HepG2 (cell line): ENCODE data around the gene MLN. TPM values are rescaled to one million over a fixed set of nuclear protein-coding genes. Genes with fewer than 3 reads are reported as not detected.
A peak's percentile ranks its signal among the peaks of the same experiment; 100 is the strongest.

Experiments
- ATAC-seq: fragments of 200-7000 bp; cut with Tn5 transposase; 3 replicates; pipeline ENCODE4 v1.9.1; 2020; ENCODE audit warnings: mild to moderate bottlenecking, moderate library complexity
- BruUV-seq: library from RNA; stranded (reverse); fragments of 400-500 nt; replicated peaks from 2 replicates; lab custom pipeline; 2021; lab: Mats Ljungman, UMichigan
- CTCF ChIA-PET: fragments of 300-600 bp; formaldehyde crosslinking; extraction: SDS; loops from one replicate; lab custom pipeline; 2021; ENCODE audit warnings: low total read pairs, inconsistent platforms, low intra/inter-chr PET ratio; lab: Yijun Ruan, JAX
- POLR2A ChIA-PET: fragments of 350-600 bp; sonication (Branson Sonifier 250); formaldehyde crosslinking; loops from one replicate; lab custom pipeline; 2020; ENCODE audit warnings: antibody characterized with exemption, inconsistent platforms; lab: Yijun Ruan, JAX
- DNase-seq: peaks from one replicate; pipeline ENCODE4 v3.0.0-alpha.2; 2015; ENCODE audit warnings: low spot score
- FAIRE-seq: peaks from 3 replicates; lab custom pipeline; 2011; peaks lifted over from hg19 to GRCh38; lab: Jason Lieb, UNC
- H2AFZ ChIP-seq: one replicate; pipeline ENCODE4 v1.6.1; 2011; ENCODE audit warnings: low read length, inconsistent platforms
- H3K27ac ChIP-seq: fragments of 300-600 bp; 3 replicates; pipeline ENCODE4 v1.8.0; 2011; ENCODE audit warnings: mixed run types, mild to moderate bottlenecking, mixed read lengths, low read length, inconsistent platforms; ENCODE audit not compliant: insufficient read depth; ENCODE audit errors: extremely low read length
- H3K27me3 ChIP-seq, 2 experiments: fragments of 200-600 bp in 1 of 2; 2 replicates in 1 of 2; 3 replicates in 1 of 2; pipeline versions ENCODE4 v1.6.0 to v1.8.0; 2011; ENCODE audit warnings: low read length in 2 of 2, mild to moderate bottlenecking in 2 of 2, moderate library complexity in 2 of 2, inconsistent platforms in 1 of 2; ENCODE audit not compliant: insufficient read depth in 2 of 2, control insufficient read depth in 1 of 2
- H3K36me3 ChIP-seq, 2 experiments: fragments of 200-600 bp in 1 of 2; replicated peaks in 1 of 2; 2 replicates in 1 of 2; 3 replicates in 1 of 2; pipeline versions ENCODE4 v1.5.1 to v1.8.0; 2011; ENCODE audit warnings: low read length in 2 of 2, inconsistent platforms in 1 of 2; ENCODE audit not compliant: insufficient read depth in 2 of 2, control insufficient read depth in 1 of 2
- H3K4me1 ChIP-seq: 2 replicates; pipeline ENCODE4 v1.5.1; 2012; ENCODE audit warnings: low read length, inconsistent platforms; ENCODE audit not compliant: insufficient read depth
- H3K4me2 ChIP-seq: 2 replicates; pipeline ENCODE4 v1.6.0; 2011; ENCODE audit warnings: low read depth, low read length, inconsistent platforms
- H3K4me3 ChIP-seq, 3 experiments: fragments of 200-600 bp in 1 of 3; sonication (generic), shearing (Covaris generic) in 1 of 3; replicated peaks in 1 of 3; 2 replicates each; pipeline ENCODE4 v1.5.1; 2011 to 2016; ENCODE audit warnings: low read length in 3 of 3, inconsistent platforms in 2 of 3, low read depth in 2 of 3, mild to moderate bottlenecking in 2 of 3, control low read depth in 1 of 3, mixed read lengths in 1 of 3; ENCODE audit not compliant: insufficient read depth in 1 of 3
- H3K79me2 ChIP-seq: one replicate; pipeline ENCODE4 v1.6.1; 2011; ENCODE audit warnings: low read length, inconsistent platforms; ENCODE audit not compliant: insufficient read depth
- H3K9ac ChIP-seq: 2 replicates; pipeline ENCODE4 v1.6.0; 2011; ENCODE audit warnings: mild to moderate bottlenecking, low read depth, low read length, inconsistent platforms; ENCODE audit not compliant: insufficient read depth
- H3K9me3 ChIP-seq: 2 replicates; pipeline ENCODE4 v1.5.1; 2012; ENCODE audit warnings: mild to moderate bottlenecking, low read length
- H4K20me1 ChIP-seq: 2 replicates; pipeline ENCODE4 v1.6.0; 2011; ENCODE audit warnings: inconsistent platforms, mild to moderate bottlenecking, low read length, moderate library complexity; ENCODE audit not compliant: insufficient read depth
- AGO2 ChIP-seq: fragments of 200-400 bp; formaldehyde crosslinking; optimal IDR thresholded peaks from 2 replicates; pipeline ENCODE3; 2017; ENCODE audit warnings: mild to moderate bottlenecking, low read depth, low read length, moderate library complexity
- AKAP8 ChIP-seq: sonication (generic); formaldehyde crosslinking; IDR thresholded peaks from 2 replicates; pipeline ENCODE4 v1.5.1; 2020; ENCODE audit warnings: mild to moderate bottlenecking, missing genetic modification reagents
- GPN1 ChIP-seq: sonication (generic); formaldehyde crosslinking; IDR thresholded peaks from 2 replicates; pipeline ENCODE4 v1.5.1; 2020; ENCODE audit warnings: missing genetic modification reagents, borderline replicate concordance
- HNF4A ChIP-seq: sonication (generic); formaldehyde crosslinking; IDR thresholded peaks from 2 replicates; pipeline ENCODE4 v1.4.0; 2020; ENCODE audit warnings: missing genetic modification reagents
- NFATC3 ChIP-seq: sonication (generic); formaldehyde crosslinking; IDR thresholded peaks from 2 replicates; pipeline ENCODE4 v1.5.1; 2020; ENCODE audit warnings: mild to moderate bottlenecking, missing genetic modification reagents
- NONO ChIP-seq, 2 experiments: fragments of 450-650 bp in 1 of 2; sonication (generic) in 1 of 2; formaldehyde crosslinking in 1 of 2; IDR thresholded peaks in 1 of 2; conservative IDR thresholded peaks in 1 of 2; 2 replicates each; pipeline versions ENCODE4 v1.6.1 to v1.8.0; 2017 to 2022; ENCODE audit warnings: mild to moderate bottlenecking in 1 of 2, missing genetic modification reagents in 1 of 2, moderate library complexity in 1 of 2
- ONECUT2 ChIP-seq: sonication (generic); formaldehyde crosslinking; IDR thresholded peaks from 2 replicates; pipeline ENCODE4 v1.4.0; 2020; ENCODE audit warnings: missing genetic modification reagents
- PAWR ChIP-seq: sonication (generic); formaldehyde crosslinking; IDR thresholded peaks from 2 replicates; pipeline ENCODE4 v1.4.0; 2020; ENCODE audit warnings: missing genetic modification reagents, mild to moderate bottlenecking, borderline replicate concordance
- ZNF367 ChIP-seq: sonication (generic); formaldehyde crosslinking; IDR thresholded peaks from 2 replicates; pipeline ENCODE4 v1.4.0; 2020; ENCODE audit warnings: missing genetic modification reagents, borderline replicate concordance
- ZNF382 ChIP-seq: sonication (generic); formaldehyde crosslinking; IDR thresholded peaks from 2 replicates; pipeline ENCODE4 v1.5.0; 2020; ENCODE audit warnings: missing genetic modification reagents, mild to moderate bottlenecking, borderline replicate concordance
- ZNF598 ChIP-seq: sonication (generic); formaldehyde crosslinking; IDR thresholded peaks from 2 replicates; pipeline ENCODE4 v1.5.1; 2020; ENCODE audit warnings: mild to moderate bottlenecking, missing genetic modification reagents, borderline replicate concordance
- WGBS: methylation state at CpG from one replicate; pipeline ENCODE4 v1.1.6; 2017; ENCODE audit warnings: low lambda C conversion rate; 5-methylcytosine and 5-hydroxymethylcytosine counted together
- in situ Hi-C: cut with HindIII; loops from 2 replicates; pipeline ENCODE4 v1.10.0; 2017; ENCODE audit warnings: low pct_unique_long_range_greater_than_20kb; ENCODE audit not compliant: extremely low pct_ligation_motif_present
- intact Hi-C: fragments of 100-400 bp; cut with micrococcal nuclease; formaldehyde crosslinking; loops from one replicate; pipeline ENCODE4 v1.10.0; 2022; ENCODE audit not compliant: unreplicated experiment
- polyA plus RNA-seq, 8 experiments: library from polyadenylated mRNA; depleted of rRNA in 3 of 8; stranded (reverse) in 7 of 8; unstranded in 1 of 8; fragments of >200 nt; fragmentation: Illumina TruSeq in 4 of 8; extraction: Trizol in 4 of 8; gene quantifications; 2 replicates each; pipeline versions ENCODE4 v1.2.1 to v1.2.3, GENCODE V29; 2011 to 2016; ENCODE audit warnings: low read depth in 4 of 8, missing spikeins in 1 of 8, mixed read lengths in 1 of 8; ENCODE audit not compliant: insufficient read depth in 1 of 8
- total RNA-seq, 5 experiments: library from RNA; depleted of rRNA; stranded (reverse); fragments of >200 nt; fragmentation: Illumina TruSeq; extraction: Trizol; gene quantifications; 2 replicates each; pipeline ENCODE4 v1.2.3, GENCODE V29; 2016; ENCODE audit warnings: low read depth in 1 of 5
- TF ChIP-seq, protein P1 (sequence below): sonication (generic); formaldehyde crosslinking; IDR thresholded peaks from 2 replicates; pipeline ENCODE4 v1.5.1; 2020; ENCODE audit warnings: mild to moderate bottlenecking, missing genetic modification reagents
- TF ChIP-seq, protein P2 (sequence below): sonication (generic); formaldehyde crosslinking; IDR thresholded peaks from 2 replicates; pipeline ENCODE4 v1.4.0; 2020; ENCODE audit warnings: mild to moderate bottlenecking, low read depth, missing genetic modification reagents
- TF ChIP-seq, protein P3 (sequence below): sonication (generic); formaldehyde crosslinking; IDR thresholded peaks from 2 replicates; pipeline ENCODE4 v1.5.0; 2020; ENCODE audit warnings: missing genetic modification reagents
- TF ChIP-seq, protein P4 (sequence below): sonication (generic); formaldehyde crosslinking; IDR thresholded peaks from 2 replicates; pipeline ENCODE4 v1.9.0; 2021; ENCODE audit warnings: missing genetic modification reagents, borderline replicate concordance
- TF ChIP-seq, protein P5 (sequence below): IDR thresholded peaks from 2 replicates; pipeline ENCODE4 v1.6.1; 2016; ENCODE audit warnings: control low read depth

Gene MLN
- total and polyA plus RNA-seq, 2 of the 13 experiments (the other 11 are each of a cell fraction or from before 2014, with no cell fraction given) = not detected

DNA sequence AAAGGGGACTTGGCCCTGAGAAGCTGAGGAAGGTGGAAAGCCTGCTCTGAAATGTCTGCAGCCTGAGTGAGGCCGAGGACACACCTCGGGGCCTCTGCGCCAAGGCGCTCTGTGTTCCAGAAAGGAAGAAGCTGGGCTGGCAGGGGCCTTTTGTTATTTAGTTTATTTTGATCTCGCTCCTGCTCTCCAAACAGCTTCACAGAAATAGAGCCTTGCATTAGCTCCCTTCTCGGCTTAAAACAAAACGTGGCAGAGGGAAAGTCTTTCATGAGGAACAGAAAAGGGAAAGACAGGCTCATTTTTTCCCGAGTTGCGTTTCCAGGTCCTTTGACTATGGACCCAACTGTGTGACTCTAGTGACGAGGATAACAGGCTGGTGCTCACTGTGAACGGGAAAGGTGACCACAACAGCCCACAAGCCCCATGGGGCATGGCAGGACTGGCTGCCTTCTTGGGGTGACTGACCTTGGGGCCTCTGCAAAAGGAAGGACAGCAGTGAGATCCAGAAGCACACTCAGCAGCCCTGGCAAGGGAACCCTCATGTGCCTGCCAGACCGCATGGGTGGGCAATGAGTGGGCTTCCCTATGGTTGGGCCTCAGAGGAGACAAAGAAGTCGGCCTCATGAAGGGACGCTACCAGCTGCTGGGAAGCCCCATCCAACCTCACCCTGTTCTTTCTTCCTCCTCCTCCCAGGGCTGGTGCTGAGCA, 33.5 kb downstream of the MLN start:
- Histone ChIP-seq H3K36me3 (peaks cover 17 to 25% of the 10 kb centered on the region in 2 experiments; a peak in 4 of 5 replicates), H3K79me2 (no peaks in the 10 kb centered on the region), H3K4me3 (no peak overlapping the region), H3K27me3 (peaks cover under 1 to 17% of the 10 kb centered on the region in 2 experiments; a peak in 3 of 5 replicates), H2AFZ (no peak overlapping the region), H4K20me1 (no peaks in the 10 kb centered on the region; the same call in 1 of the 2 replicates), H3K4me1 (peaks cover 5% of the 10 kb centered on the region), H3K9ac (no peak overlapping the region), H3K27ac (no peak overlapping the region), H3K4me2 (no peak overlapping the region), H3K9me3 (no peaks in the 10 kb centered on the region)
- 60% methylated on average over 14 of the region's 14 CpGs for WGBS
- FAIRE-seq (no peak), ATAC-seq (no peak), DNase-seq (no peak)
- intact Hi-C loops (no loop called here), in situ Hi-C loops (no loop called here)
- no TSS peak for BruUV-seq
- ChIA-PET POLR2A (interaction anchor here (1.0 to 1.3 kb wide), 3 partner anchors 12 to 59 kb away, joined by 3 to 9 read pairs (median 3); partner anchors contain the start of gene UQCC2), CTCF (no interaction called here)
- TF ChIP-seq NONO (IDR thresholded peaks at IDR 0.05) (no peak), NONO (CRISPR knock-in tag; conservative IDR thresholded peaks at IDR 0.05) (0 out of 2 replicates have a peak, but pooled peaks have one; percentile 35), ZNF598 (CRISPR knock-in tag) (no peak), HNF4A (no peak), ZNF367 (CRISPR knock-in tag) (no peak), PAWR (CRISPR knock-in tag) (no peak), ZNF382 (CRISPR knock-in tag) (no peak), AGO2 (peak; percentile 64), AKAP8 (CRISPR knock-in tag) (0 out of 2 replicates have a peak, but pooled peaks have one; percentile 80), ONECUT2 (CRISPR knock-in tag) (no peak), NFATC3 (CRISPR knock-in tag) (no peak), GPN1 (no peak)
- TF ChIP-seq, protein P1, sequence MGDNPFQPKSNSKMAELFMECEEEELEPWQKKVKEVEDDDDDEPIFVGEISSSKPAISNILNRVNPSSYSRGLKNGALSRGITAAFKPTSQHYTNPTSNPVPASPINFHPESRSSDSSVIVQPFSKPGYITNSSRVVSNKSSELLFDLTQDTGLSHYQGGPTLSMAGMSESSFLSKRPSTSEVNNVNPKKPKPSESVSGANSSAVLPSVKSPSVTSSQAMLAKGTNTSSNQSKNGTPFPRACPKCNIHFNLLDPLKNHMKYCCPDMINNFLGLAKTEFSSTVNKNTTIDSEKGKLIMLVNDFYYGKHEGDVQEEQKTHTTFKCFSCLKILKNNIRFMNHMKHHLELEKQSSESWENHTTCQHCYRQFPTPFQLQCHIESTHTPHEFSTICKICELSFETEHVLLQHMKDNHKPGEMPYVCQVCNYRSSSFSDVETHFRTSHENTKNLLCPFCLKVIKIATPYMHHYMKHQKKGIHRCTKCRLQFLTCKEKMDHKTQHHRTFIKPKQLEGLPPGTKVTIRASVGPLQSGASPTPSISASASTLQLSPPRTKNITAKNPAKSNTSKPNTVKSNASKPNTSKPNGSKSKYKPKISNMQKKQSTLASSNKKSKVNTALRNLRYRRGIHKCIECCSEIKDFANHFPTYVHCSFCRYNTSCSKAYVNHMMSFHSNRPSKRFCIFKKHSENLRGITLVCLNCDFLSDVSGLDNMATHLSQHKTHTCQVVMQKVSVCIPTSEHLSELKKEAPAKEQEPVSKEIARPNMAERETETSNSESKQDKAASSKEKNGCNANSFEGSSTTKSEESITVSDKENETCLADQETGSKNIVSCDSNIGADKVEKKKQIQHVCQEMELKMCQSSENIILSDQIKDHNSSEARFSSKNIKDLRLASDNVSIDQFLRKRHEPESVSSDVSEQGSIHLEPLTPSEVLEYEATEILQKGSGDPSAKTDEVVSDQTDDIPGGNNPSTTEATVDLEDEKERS (CRISPR knock-in tag) = no peak
- TF ChIP-seq, protein P2, sequence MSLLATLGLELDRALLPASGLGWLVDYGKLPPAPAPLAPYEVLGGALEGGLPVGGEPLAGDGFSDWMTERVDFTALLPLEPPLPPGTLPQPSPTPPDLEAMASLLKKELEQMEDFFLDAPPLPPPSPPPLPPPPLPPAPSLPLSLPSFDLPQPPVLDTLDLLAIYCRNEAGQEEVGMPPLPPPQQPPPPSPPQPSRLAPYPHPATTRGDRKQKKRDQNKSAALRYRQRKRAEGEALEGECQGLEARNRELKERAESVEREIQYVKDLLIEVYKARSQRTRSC (CRISPR knock-in tag) = no peak
- TF ChIP-seq, protein P3, sequence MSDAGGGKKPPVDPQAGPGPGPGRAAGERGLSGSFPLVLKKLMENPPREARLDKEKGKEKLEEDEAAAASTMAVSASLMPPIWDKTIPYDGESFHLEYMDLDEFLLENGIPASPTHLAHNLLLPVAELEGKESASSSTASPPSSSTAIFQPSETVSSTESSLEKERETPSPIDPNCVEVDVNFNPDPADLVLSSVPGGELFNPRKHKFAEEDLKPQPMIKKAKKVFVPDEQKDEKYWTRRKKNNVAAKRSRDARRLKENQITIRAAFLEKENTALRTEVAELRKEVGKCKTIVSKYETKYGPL = no peak
- TF ChIP-seq, protein P4, sequence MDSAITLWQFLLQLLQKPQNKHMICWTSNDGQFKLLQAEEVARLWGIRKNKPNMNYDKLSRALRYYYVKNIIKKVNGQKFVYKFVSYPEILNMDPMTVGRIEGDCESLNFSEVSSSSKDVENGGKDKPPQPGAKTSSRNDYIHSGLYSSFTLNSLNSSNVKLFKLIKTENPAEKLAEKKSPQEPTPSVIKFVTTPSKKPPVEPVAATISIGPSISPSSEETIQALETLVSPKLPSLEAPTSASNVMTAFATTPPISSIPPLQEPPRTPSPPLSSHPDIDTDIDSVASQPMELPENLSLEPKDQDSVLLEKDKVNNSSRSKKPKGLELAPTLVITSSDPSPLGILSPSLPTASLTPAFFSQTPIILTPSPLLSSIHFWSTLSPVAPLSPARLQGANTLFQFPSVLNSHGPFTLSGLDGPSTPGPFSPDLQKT = no peak
- TF ChIP-seq, protein P5, sequence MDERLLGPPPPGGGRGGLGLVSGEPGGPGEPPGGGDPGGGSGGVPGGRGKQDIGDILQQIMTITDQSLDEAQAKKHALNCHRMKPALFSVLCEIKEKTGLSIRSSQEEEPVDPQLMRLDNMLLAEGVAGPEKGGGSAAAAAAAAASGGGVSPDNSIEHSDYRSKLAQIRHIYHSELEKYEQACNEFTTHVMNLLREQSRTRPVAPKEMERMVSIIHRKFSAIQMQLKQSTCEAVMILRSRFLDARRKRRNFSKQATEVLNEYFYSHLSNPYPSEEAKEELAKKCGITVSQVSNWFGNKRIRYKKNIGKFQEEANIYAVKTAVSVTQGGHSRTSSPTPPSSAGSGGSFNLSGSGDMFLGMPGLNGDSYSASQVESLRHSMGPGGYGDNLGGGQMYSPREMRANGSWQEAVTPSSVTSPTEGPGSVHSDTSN (CRISPR knock-in tag) = no peak
